Tracheal epithelial cell (primary cell): ENCODE results near the gene OR1D2. TPM values are rescaled to one million over a fixed set of nuclear protein-coding genes. Genes with fewer than 3 reads are reported as not detected.

ENCODE experiments used
- total RNA-seq: library from RNA; depleted of rRNA; stranded (reverse); fragments of >200 nt; gene quantifications from 2 replicates; pipeline ENCODE4 v1.2.1, GENCODE V29; 2014

OR1D2 gene
- total RNA-seq: not detected in 2 replicates

GRCh38 chr17:3104322-3104721 is at the start of gene OR1D2:
TSS of gene OR1D2 (minus strand) at chr17:3104422. CDS start at chr17:3092996, 11,426 bp downstream.

GRCh38 chr17:3127451-3127850 is 23.2 kb upstream of the OR1D2 start, which contains the start of gene OR1G1:
TSS of gene OR1G1 (minus strand) at chr17:3127551. CDS start at chr17:3127551, 0 bp downstream.

GRCh38 chr17:3063507-3063906 is 40.7 kb downstream of the OR1D2 start, which contains the start of gene OR1D5:
TSS of gene OR1D5 (minus strand) at chr17:3063607. CDS start at chr17:3063607, 0 bp downstream.

Other genes starting within 250 kb of the OR1D2 start
- not detected in 2 replicates for gene OR1D5, start 40.8 kb downstream of the OR1D2 start, total RNA-seq
- not detected in 2 replicates for gene OR1G1, start 23.1 kb upstream of the OR1D2 start, total RNA-seq
- gene OR1A2, start 93.1 kb upstream of the OR1D2 start, total RNA-seq: not detected in 2 replicates
- gene OR1A1, start 103.2 kb upstream of the OR1D2 start, total RNA-seq: not detected in 2 replicates
- gene OR3A1, start 193.9 kb upstream of the OR1D2 start, total RNA-seq: not detected in 2 replicates